Measurements from ENCODE around the gene ARHGEF3. TPM values are rescaled to one million over a fixed set of nuclear protein-coding genes. Genes with fewer than 3 reads are reported as not detected.
"Not testable (repeated sequence)": the region's sequence is repeated elsewhere in the genome, so short reads cannot be mapped to it uniquely, and the experiment has no call there.

The ARHGEF3 gene
- total RNA-seq, 5 donors from 2014 or later (not counting 1 experiment from before 2014, with no cell fraction given), result 93.4 to 132 (median 124) TPM

DNA sequence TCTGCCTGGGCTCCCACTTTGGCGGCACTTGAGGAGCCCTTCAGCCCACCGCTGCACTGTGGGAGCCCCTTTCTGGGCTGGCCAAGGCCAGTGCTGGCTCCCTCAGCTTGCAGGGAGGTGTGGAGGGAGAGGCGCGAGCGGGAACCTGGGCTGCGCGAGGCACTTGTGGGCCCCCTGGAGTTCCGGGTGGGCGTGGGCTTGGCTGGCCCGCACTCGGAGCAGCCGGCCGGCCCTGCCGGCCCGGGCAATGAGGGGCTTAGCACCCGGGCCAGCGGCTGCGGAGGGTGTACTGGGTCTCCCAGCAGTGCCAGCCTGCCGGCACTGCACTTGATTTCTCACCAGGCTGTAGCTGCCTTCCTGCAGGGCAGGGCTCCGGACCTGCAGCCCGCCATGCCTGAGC, 82.9 kb downstream of the ARHGEF3 start:
- H3K4me3 Mint-ChIP-seq; H3K27ac Mint-ChIP-seq; H3K27ac ChIP-seq (ENCODE audit: low read length); H3K4me3 ChIP-seq (ENCODE audit: control insufficient read depth in 1 of 2, extremely low read depth in 1 of 2, low read length in 1 of 2); ATAC-seq (replicated peaks in 1 of 4); H3K27me3 ChIP-seq (replicated peaks in 1 of 2; ENCODE audit: control insufficient read depth in 2 of 2, extremely low read depth in 1 of 2, insufficient read depth in 2 of 2, low read length in 1 of 2); H3K36me3 Mint-ChIP-seq; POLR2A ChIA-PET; DNase-seq; H3K9me3 Mint-ChIP-seq; H3K9me3 ChIP-seq; H3K27me3 Mint-ChIP-seq: not testable (repeated sequence)
- peaks cover 25 to 43% (median 35%) of the 10 kb centered on the region in 3 donors for H3K4me1 Mint-ChIP-seq
- WGBS (ENCODE audit: insufficient coverage), result 98% methylated on average over 20 of the region's 21 CpGs
- peaks cover 2 to 11% of the 10 kb centered on the region in 2 experiments for H3K4me1 ChIP-seq (ENCODE audit: control insufficient read depth in 1 of 2, extremely low read depth in 1 of 2, insufficient read depth in 2 of 2, low read length in 2 of 2)
- CTCF ChIA-PET, result interaction anchor here in 1 of 2 donors (0.6 kb wide), 1 partner anchor 45 kb away, joined by 4 read pairs; no protein-coding TSS in a partner anchor
- H3K36me3 ChIP-seq (ENCODE audit: control insufficient read depth in 2 of 2, extremely low read depth in 1 of 2, insufficient read depth in 1 of 2, low read length in 1 of 2), result peaks cover 3 to 14% of the 10 kb centered on the region in 2 donors

GRCh38 chr3:56711344-56711743, 90.4 kb downstream of the ARHGEF3 start:
- ATAC-seq (replicated peaks in 1 of 4) (peak in 2 of 4 experiments; percentile 36 to 37), DNase-seq (no peak)
- H3K4me3 Mint-ChIP-seq, result no peak overlapping the region
- no peak overlapping the region for H3K27ac ChIP-seq (ENCODE audit: low read length)
- H3K9me3 ChIP-seq, result peaks cover 2% of the 10 kb centered on the region
- CTCF ChIA-PET, result no interaction called here
- WGBS (ENCODE audit: insufficient coverage), result 96% methylated on average over 2 of the region's 2 CpGs
- peak overlapping the region in 1 of 2 donors; percentile 64 for H3K27ac Mint-ChIP-seq
- H3K36me3 Mint-ChIP-seq, result no peaks in the 10 kb centered on the region
- POLR2A ChIA-PET, result no interaction called here
- H3K4me3 ChIP-seq (ENCODE audit: control insufficient read depth in 1 of 2, extremely low read depth in 1 of 2, low read length in 1 of 2), result no peak overlapping the region
- H3K9me3 Mint-ChIP-seq, result peaks cover 2 to 5% (median 4%) of the 10 kb centered on the region in 3 donors
- H3K36me3 ChIP-seq (ENCODE audit: control insufficient read depth in 2 of 2, extremely low read depth in 1 of 2, insufficient read depth in 1 of 2, low read length in 1 of 2), result no peaks in the 10 kb centered on the region
- H3K27me3 Mint-ChIP-seq, result no peaks in the 10 kb centered on the region
- H3K4me1 ChIP-seq (ENCODE audit: control insufficient read depth in 1 of 2, extremely low read depth in 1 of 2, insufficient read depth in 2 of 2, low read length in 2 of 2), result no peaks in the 10 kb centered on the region
- peaks cover 3 to 5% (median 4%) of the 10 kb centered on the region in 3 donors for H3K4me1 Mint-ChIP-seq
- no peaks in the 10 kb centered on the region for H3K27me3 ChIP-seq (replicated peaks in 1 of 2; ENCODE audit: control insufficient read depth in 2 of 2, extremely low read depth in 1 of 2, insufficient read depth in 2 of 2, low read length in 1 of 2)

GRCh38 chr3:56707412-56707811, 94.3 kb downstream of the ARHGEF3 start:
- peaks cover 19 to 23% (median 22%) of the 10 kb centered on the region in 3 donors for H3K4me1 Mint-ChIP-seq
- H3K4me3 ChIP-seq (ENCODE audit: control insufficient read depth in 1 of 2, extremely low read depth in 1 of 2, low read length in 1 of 2); H3K9me3 Mint-ChIP-seq; H3K27ac ChIP-seq (ENCODE audit: low read length); POLR2A ChIA-PET; H3K27ac Mint-ChIP-seq; H3K36me3 ChIP-seq (ENCODE audit: control insufficient read depth in 2 of 2, extremely low read depth in 1 of 2, insufficient read depth in 1 of 2, low read length in 1 of 2); H3K27me3 Mint-ChIP-seq; H3K9me3 ChIP-seq; H3K27me3 ChIP-seq (replicated peaks in 1 of 2; ENCODE audit: control insufficient read depth in 2 of 2, extremely low read depth in 1 of 2, insufficient read depth in 2 of 2, low read length in 1 of 2); H3K36me3 Mint-ChIP-seq; H3K4me3 Mint-ChIP-seq; ATAC-seq (replicated peaks in 1 of 4): not testable (repeated sequence)
- WGBS (ENCODE audit: insufficient coverage), result no CpG with 5 or more reads among the region's 6 CpGs
- H3K4me1 ChIP-seq (ENCODE audit: control insufficient read depth in 1 of 2, extremely low read depth in 1 of 2, insufficient read depth in 2 of 2, low read length in 2 of 2), result peaks cover 5 to 13% of the 10 kb centered on the region in 2 experiments
- DNase-seq, result peak in 9 of 35 experiments; percentile 11 to 36 (median 14)
- CTCF ChIA-PET, result interaction anchor here (0.6 to 1.9 kb wide), 8 partner anchors 14 to 352 kb away, joined by 3 to 17 read pairs (median 4); partner anchors contain the start of gene ARHGEF3 (in 1 of the 2)

- peaks cover 5 to 15% of the 10 kb centered on the region in 2 experiments for H3K4me1 ChIP-seq (ENCODE audit: control insufficient read depth in 1 of 2, extremely low read depth in 1 of 2, insufficient read depth in 2 of 2, low read length in 2 of 2)
- DNase-seq, result no peak
- H3K9me3 ChIP-seq, result no peaks in the 10 kb centered on the region
- H3K4me1 Mint-ChIP-seq, result peaks cover 19 to 24% (median 23%) of the 10 kb centered on the region in 3 donors
- H3K4me3 Mint-ChIP-seq, result no peak overlapping the region
- H3K27ac Mint-ChIP-seq, result no peak overlapping the region
- ChIA-PET CTCF (interaction anchor here in 1 of 2 donors (5.6 kb wide), 1 partner anchor 94 kb away, joined by 181 read pairs; the partner anchor contains the start of gene ARHGEF3), POLR2A (no interaction called here)
- H3K36me3 ChIP-seq (ENCODE audit: control insufficient read depth in 2 of 2, extremely low read depth in 1 of 2, insufficient read depth in 1 of 2, low read length in 1 of 2), result no peaks in the 10 kb centered on the region
- no peak overlapping the region for H3K27ac ChIP-seq (ENCODE audit: low read length)
- no peaks in the 10 kb centered on the region for H3K9me3 Mint-ChIP-seq
- ATAC-seq (replicated peaks in 1 of 4), result no peak
- H3K4me3 ChIP-seq (ENCODE audit: control insufficient read depth in 1 of 2, extremely low read depth in 1 of 2, low read length in 1 of 2), result no peak overlapping the region
- no peaks in the 10 kb centered on the region for H3K27me3 ChIP-seq (replicated peaks in 1 of 2; ENCODE audit: control insufficient read depth in 2 of 2, extremely low read depth in 1 of 2, insufficient read depth in 2 of 2, low read length in 1 of 2)
- H3K36me3 Mint-ChIP-seq, result no peaks in the 10 kb centered on the region
- H3K27me3 Mint-ChIP-seq, result no peaks in the 10 kb centered on the region
Observed at GRCh38 chr3:56706629-56707028, 95.1 kb downstream of the ARHGEF3 start.

DNA sequence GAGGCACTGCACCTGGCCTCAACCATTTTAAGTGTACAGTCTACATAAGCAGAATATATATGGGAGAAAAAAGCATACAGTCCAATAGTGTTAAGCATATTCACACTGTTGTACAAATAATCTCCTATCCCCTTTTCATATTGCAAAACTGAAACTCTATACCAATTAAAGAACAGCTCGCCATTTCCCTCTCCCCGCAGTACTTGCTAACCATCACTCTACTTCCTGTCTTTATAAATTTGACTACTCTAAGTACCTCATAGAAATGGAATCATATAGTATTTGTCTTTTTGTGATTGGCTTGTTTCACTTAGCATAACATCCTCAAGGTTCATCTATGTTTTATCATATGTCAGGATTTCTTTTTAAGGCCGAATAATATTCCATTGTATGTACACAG, 97.0 kb downstream of the ARHGEF3 start:
- Mint-ChIP-seq H3K4me1 (peaks cover 19 to 27% (median 24%) of the 10 kb centered on the region in 3 donors), H3K4me3 (peak overlapping the region in 1 of 3 donors; percentile 1), H3K9me3 (no peaks in the 10 kb centered on the region), H3K27ac (peak overlapping the region; percentile 45 to 53), H3K27me3 (no peaks in the 10 kb centered on the region), H3K36me3 (no peaks in the 10 kb centered on the region)
- Histone ChIP-seq H3K27ac (ENCODE audit: low read length) (peak overlapping the region; percentile 2), H3K4me3 (ENCODE audit: control insufficient read depth in 1 of 2, extremely low read depth in 1 of 2, low read length in 1 of 2) (no peak overlapping the region), H3K36me3 (ENCODE audit: control insufficient read depth in 2 of 2, extremely low read depth in 1 of 2, insufficient read depth in 1 of 2, low read length in 1 of 2) (no peaks in the 10 kb centered on the region), H3K4me1 (ENCODE audit: control insufficient read depth in 1 of 2, extremely low read depth in 1 of 2, insufficient read depth in 2 of 2, low read length in 2 of 2) (peaks cover 5 to 15% of the 10 kb centered on the region in 2 experiments), H3K27me3 (replicated peaks in 1 of 2; ENCODE audit: control insufficient read depth in 2 of 2, extremely low read depth in 1 of 2, insufficient read depth in 2 of 2, low read length in 1 of 2) (no peaks in the 10 kb centered on the region), H3K9me3 (no peaks in the 10 kb centered on the region)
- DNase-seq (peak in 1 of 35 experiments; percentile 35), ATAC-seq (replicated peaks in 1 of 4) (peak in 3 of 4 experiments; percentile 54 to 67 (median 60))
- POLR2A ChIA-PET, result interaction anchor here in 1 of 2 donors (1.0 kb wide), 1 partner anchor 93 kb away, joined by 4 read pairs; no protein-coding TSS in a partner anchor
- CTCF ChIA-PET, result interaction anchor here (0.6 to 5.6 kb wide), 10 partner anchors 11 to 284 kb away, joined by 3 to 181 read pairs (median 8); partner anchors contain the start of gene ARHGEF3 (in 2 of the 2)
- WGBS (ENCODE audit: insufficient coverage), result no CpG with 5 or more reads among the region's 3 CpGs

DNA sequence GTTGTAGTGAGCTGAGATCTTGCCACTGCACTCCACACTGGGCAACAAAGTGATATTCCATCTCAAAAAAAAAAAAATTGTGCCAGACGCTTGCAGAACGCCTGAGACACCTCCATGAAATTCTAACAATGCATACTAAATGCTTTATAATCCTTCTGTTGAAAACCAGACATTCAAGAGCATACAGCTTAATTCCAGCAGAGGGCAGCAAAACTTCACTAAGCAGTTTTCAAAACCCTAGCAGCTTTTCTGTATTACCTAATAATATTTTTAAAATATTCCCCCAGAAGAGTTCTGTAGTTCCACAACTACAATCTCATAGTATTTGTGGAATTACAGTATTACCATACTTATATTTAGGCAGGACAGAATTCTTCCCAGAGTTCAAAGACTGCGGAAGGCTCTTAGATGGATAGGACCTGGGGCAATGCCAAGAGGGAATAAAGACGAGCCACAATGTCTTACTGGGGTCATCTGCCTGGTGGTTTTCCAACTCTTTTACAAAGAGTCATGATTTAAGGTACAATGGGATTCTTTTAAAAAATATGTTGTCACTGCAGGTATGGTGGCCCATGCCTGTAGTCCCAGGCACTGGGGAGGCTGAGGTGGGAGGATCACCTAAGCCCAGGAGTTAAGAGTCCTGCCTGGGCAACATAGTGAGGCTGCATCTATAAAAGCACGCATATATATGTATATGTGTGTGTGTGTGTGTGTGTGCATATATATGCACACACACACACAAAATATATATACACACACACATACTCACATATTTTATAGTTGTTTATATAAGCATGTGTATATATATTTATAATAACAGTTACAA, 99.0 kb downstream of the ARHGEF3 start:
- H3K27me3 ChIP-seq (replicated peaks in 1 of 2; ENCODE audit: control insufficient read depth in 2 of 2, extremely low read depth in 1 of 2, insufficient read depth in 2 of 2, low read length in 1 of 2), result no peaks in the 10 kb centered on the region
- H3K9me3 ChIP-seq, result no peaks in the 10 kb centered on the region
- ChIA-PET POLR2A (interaction anchor here in 1 of 2 donors (0.5 kb wide), 2 partner anchors 39 to 44 kb away, joined by 3 to 7 read pairs; no protein-coding TSS in a partner anchor), CTCF (interaction anchor here (0.5 to 5.6 kb wide), 35 partner anchors 10 to 468 kb away, joined by 3 to 181 read pairs (median 5); partner anchors contain the start of gene ARHGEF3 (in 2 of the 2))
- Mint-ChIP-seq H3K4me1 (peaks cover 19 to 27% (median 24%) of the 10 kb centered on the region in 3 donors), H3K9me3 (no peaks in the 10 kb centered on the region), H3K27ac (peak overlapping the region in 1 of 2 donors; percentile 28), H3K4me3 (no peak overlapping the region), H3K36me3 (no peaks in the 10 kb centered on the region), H3K27me3 (no peaks in the 10 kb centered on the region)
- H3K4me1 ChIP-seq (ENCODE audit: control insufficient read depth in 1 of 2, extremely low read depth in 1 of 2, insufficient read depth in 2 of 2, low read length in 2 of 2), result peaks cover 5 to 15% of the 10 kb centered on the region in 2 experiments
- H3K4me3 ChIP-seq (ENCODE audit: control insufficient read depth in 1 of 2, extremely low read depth in 1 of 2, low read length in 1 of 2), result no peak overlapping the region
- WGBS (ENCODE audit: insufficient coverage), result 10% methylated on average over 2 of the region's 5 CpGs
- H3K27ac ChIP-seq (ENCODE audit: low read length), result no peak overlapping the region
- DNase-seq (peak in 27 of 35 experiments; percentile 13 to 88 (median 43)), ATAC-seq (replicated peaks in 1 of 4) (peak; percentile 70 to 79 (median 72))
- no peaks in the 10 kb centered on the region for H3K36me3 ChIP-seq (ENCODE audit: control insufficient read depth in 2 of 2, extremely low read depth in 1 of 2, insufficient read depth in 1 of 2, low read length in 1 of 2)
